ENCODE data around the gene KCNK6. TPM values are rescaled to one million over a fixed set of nuclear protein-coding genes. Genes with fewer than 3 reads are reported as not detected.

Gene KCNK6
- total RNA-seq, 1 experiment from 2014 or later: 18.3 TPM

DNA sequence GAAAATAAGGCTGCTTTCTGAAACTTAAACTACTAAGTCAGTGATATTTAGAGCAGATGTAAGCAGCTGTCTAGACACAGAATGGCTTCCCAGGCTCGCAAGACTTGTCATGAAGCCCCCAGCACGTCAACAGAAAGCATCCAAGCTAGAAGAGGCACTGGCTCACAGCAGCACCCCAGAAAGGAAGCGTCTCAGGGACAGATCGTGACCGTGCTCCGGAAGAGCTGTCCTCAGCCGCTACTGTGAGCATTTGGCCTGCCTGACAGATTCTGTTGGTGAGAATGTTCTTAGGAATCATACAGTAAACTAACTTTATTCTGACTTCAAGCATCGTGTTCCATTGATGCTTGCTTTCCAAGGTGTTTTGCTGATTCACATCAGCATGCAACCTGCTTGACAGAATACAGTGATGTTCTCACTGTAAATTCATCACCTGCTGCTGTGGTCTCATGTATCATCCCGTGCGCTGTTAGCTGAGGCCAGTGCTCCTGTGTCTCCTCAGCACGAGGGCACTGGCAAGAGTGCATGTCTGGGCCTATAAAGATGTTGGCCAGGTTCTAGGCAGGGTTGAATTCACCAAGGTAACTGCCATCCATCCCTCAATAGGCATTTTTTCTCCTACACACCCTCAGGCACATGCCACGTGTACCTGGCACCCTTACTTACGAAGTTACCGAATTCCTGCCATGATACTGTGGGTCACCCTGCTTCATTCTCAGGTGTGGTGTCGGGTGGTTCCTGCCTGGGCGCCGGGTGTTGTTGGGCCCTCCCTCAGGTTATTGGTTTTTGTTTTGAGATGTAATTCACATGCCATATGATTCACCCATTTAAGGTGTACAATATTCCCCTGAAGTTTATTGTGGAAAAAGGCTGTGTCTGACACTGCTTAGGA lies 39.4 kb upstream of the KCNK6 start:
- H3K4me3 Mint-ChIP-seq: no peak overlapping the region
- POLR2A ChIA-PET: interaction anchor here (0.6 kb wide), 1 partner anchor 37 kb away, joined by 8 read pairs; no protein-coding TSS in a partner anchor
- 0 out of 2 replicates have a peak, but pooled peaks cover 4% of the 10 kb centered on the region for H3K4me1 Mint-ChIP-seq
- TF ChIP-seq, protein P1, sequence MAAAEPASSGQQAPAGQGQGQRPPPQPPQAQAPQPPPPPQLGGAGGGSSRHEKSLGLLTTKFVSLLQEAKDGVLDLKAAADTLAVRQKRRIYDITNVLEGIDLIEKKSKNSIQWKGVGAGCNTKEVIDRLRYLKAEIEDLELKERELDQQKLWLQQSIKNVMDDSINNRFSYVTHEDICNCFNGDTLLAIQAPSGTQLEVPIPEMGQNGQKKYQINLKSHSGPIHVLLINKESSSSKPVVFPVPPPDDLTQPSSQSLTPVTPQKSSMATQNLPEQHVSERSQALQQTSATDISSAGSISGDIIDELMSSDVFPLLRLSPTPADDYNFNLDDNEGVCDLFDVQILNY (CRISPR knock-in tag; IDR thresholded peaks at IDR 0.05): no peak
- no peak for TF ChIP-seq ATF1 (CRISPR knock-in tag; IDR thresholded peaks at IDR 0.05)
- TF ChIP-seq HMGA2 (CRISPR knock-in tag; IDR thresholded peaks at IDR 0.05): no peak
- TF ChIP-seq MXD4 (CRISPR knock-in tag; IDR thresholded peaks at IDR 0.05; ENCODE audit: borderline replicate concordance): no peak
- TF ChIP-seq, protein P2, sequence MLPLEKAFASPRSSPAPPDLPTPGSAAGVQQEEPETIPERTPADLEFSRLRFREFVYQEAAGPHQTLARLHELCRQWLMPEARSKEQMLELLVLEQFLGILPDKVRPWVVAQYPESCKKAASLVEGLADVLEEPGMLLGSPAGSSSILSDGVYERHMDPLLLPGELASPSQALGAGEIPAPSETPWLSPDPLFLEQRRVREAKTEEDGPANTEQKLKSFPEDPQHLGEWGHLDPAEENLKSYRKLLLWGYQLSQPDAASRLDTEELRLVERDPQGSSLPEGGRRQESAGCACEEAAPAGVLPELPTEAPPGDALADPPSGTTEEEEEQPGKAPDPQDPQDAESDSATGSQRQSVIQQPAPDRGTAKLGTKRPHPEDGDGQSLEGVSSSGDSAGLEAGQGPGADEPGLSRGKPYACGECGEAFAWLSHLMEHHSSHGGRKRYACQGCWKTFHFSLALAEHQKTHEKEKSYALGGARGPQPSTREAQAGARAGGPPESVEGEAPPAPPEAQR (CRISPR knock-in tag; IDR thresholded peaks at IDR 0.05): no peak
- no peak for TF ChIP-seq GRHL2 (CRISPR knock-in tag; IDR thresholded peaks at IDR 0.05; ENCODE audit: insufficient replicate concordance, severe bottlenecking)
- no peak for TF ChIP-seq ZNF671 (CRISPR knock-in tag; IDR thresholded peaks at IDR 0.05)
- TF ChIP-seq RORB (CRISPR knock-in tag; IDR thresholded peaks at IDR 0.05): no peak
- TF ChIP-seq, protein P3, sequence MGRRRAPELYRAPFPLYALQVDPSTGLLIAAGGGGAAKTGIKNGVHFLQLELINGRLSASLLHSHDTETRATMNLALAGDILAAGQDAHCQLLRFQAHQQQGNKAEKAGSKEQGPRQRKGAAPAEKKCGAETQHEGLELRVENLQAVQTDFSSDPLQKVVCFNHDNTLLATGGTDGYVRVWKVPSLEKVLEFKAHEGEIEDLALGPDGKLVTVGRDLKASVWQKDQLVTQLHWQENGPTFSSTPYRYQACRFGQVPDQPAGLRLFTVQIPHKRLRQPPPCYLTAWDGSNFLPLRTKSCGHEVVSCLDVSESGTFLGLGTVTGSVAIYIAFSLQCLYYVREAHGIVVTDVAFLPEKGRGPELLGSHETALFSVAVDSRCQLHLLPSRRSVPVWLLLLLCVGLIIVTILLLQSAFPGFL (CRISPR knock-in tag; IDR thresholded peaks at IDR 0.05; ENCODE audit: borderline replicate concordance): no peak
- TF ChIP-seq, protein P4, sequence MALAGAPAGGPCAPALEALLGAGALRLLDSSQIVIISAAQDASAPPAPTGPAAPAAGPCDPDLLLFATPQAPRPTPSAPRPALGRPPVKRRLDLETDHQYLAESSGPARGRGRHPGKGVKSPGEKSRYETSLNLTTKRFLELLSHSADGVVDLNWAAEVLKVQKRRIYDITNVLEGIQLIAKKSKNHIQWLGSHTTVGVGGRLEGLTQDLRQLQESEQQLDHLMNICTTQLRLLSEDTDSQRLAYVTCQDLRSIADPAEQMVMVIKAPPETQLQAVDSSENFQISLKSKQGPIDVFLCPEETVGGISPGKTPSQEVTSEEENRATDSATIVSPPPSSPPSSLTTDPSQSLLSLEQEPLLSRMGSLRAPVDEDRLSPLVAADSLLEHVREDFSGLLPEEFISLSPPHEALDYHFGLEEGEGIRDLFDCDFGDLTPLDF (CRISPR knock-in tag; IDR thresholded peaks at IDR 0.05): no peak
- no peak for TF ChIP-seq ZNF138 (CRISPR knock-in tag; conservative IDR thresholded peaks at IDR 0.05)
- peak overlapping the region; percentile 63 for H3K27ac Mint-ChIP-seq
- ATAC-seq (no peak), DNase-seq (ENCODE audit: low spot score) (no peak)
- CTCF ChIA-PET: interaction anchor here (0.5 to 1.5 kb wide), 4 partner anchors 10 to 138 kb away, joined by 3 to 8 read pairs (median 4); no protein-coding TSS in a partner anchor
- H3K9me3 Mint-ChIP-seq: no peaks in the 10 kb centered on the region
- H3K36me3 Mint-ChIP-seq: peaks cover 15% of the 10 kb centered on the region
- no peaks in the 10 kb centered on the region for H3K27me3 Mint-ChIP-seq (ENCODE audit: low read depth)

DNA sequence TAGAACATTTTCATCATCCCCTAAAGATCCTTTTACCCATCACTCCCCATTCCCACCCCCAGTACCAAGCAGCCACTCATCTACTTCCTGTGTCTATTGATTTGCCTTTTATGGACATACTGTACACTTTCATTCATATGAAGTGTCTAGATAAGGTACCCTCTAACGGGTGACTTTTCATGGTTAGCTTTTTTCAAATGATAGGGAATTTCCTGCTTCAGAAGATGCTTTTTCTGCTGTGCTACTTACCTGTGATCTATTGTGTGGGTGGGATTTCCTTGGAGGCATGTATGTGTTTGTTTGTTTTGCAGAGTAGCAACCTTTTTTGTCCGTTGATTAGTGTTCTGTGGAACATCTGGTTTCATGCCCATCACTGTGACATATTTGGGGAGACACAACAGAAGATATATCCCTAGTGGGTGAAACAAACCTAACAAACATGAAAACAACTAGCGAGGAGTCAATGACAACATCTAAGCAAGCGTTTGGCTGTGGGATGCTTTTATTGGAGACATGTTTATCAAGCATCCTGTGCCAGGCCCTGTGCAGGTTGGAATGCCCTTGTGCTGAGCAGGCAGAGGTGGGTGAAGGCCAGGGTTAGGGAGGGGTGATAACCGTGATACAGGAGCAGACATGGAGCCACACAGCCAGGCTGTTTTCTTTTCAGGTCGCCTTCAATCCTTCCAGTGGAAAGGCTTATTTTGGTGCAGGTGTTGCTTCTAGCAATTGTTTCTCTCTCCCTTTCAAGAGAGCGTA lies 37.7 kb upstream of the KCNK6 start:
- DNase-seq (ENCODE audit: low spot score) (no peak), ATAC-seq (no peak)
- Mint-ChIP-seq H3K4me1 (0 out of 2 replicates have a peak, but pooled peaks cover 4% of the 10 kb centered on the region), H3K4me3 (no peak overlapping the region), H3K27ac (peak overlapping the region; percentile 64), H3K36me3 (peaks cover 28% of the 10 kb centered on the region), H3K27me3 (ENCODE audit: low read depth) (no peaks in the 10 kb centered on the region), H3K9me3 (no peaks in the 10 kb centered on the region)
- CTCF ChIA-PET: interaction anchor here (1.3 kb wide), 1 partner anchor 38 kb away, joined by 8 read pairs; no protein-coding TSS in a partner anchor
- POLR2A ChIA-PET: interaction anchor here (1.0 kb wide), 1 partner anchor 81 kb away, joined by 7 read pairs; no protein-coding TSS in a partner anchor
- TF ChIP-seq, protein P5, sequence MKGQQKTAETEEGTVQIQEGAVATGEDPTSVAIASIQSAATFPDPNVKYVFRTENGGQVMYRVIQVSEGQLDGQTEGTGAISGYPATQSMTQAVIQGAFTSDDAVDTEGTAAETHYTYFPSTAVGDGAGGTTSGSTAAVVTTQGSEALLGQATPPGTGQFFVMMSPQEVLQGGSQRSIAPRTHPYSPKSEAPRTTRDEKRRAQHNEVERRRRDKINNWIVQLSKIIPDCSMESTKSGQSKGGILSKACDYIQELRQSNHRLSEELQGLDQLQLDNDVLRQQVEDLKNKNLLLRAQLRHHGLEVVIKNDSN (CRISPR knock-in tag; IDR thresholded peaks at IDR 0.05): no peak
- TF ChIP-seq FOXP1 (CRISPR knock-in tag; IDR thresholded peaks at IDR 0.05; ENCODE audit: borderline replicate concordance) (no peak), GTF2I (CRISPR knock-in tag; conservative IDR thresholded peaks at IDR 0.05) (no peak)

All from WTC11 (cell line).